Mammary epithelial cell (primary cell): ENCODE results near the gene C2orf81.

Experiments used
- CTCF ChIP-seq, 2 donors: IDR thresholded peaks in 1 of 2; conservative IDR thresholded peaks in 1 of 2; 2 replicates each; pipeline ENCODE4 v1.5.1; 2011 to 2012; ENCODE audit warnings: inconsistent platforms in 2 of 2, low read length in 2 of 2, mild to moderate bottlenecking in 2 of 2, control low read depth in 1 of 2, low read depth in 1 of 2; ENCODE audit not compliant: insufficient read depth in 1 of 2; ENCODE audit errors: extremely low read depth in 1 of 2
- EZH2 ChIP-seq: IDR thresholded peaks from 2 replicates; pipeline ENCODE4 v1.6.1; 2012; ENCODE audit warnings: low read length, inconsistent platforms, borderline replicate concordance

GRCh38 chr2:74406035-74406434 is 15.4 kb downstream of the C2orf81 start:
- TF ChIP-seq CTCF (conservative IDR thresholded peaks at IDR 0.05 in 1 of 2, IDR thresholded peaks at IDR 0.05 in 1 of 2; ENCODE audit: extremely low read depth in 1 of 2, insufficient read depth in 1 of 2, low read depth in 1 of 2, low read length in 2 of 2) (no peak), EZH2 (no peak)
